Ishikawa (cell line): ENCODE data around the gene SCN4B.

Experiments used
- CEBPB ChIP-seq: IDR thresholded peaks from 2 replicates; pipeline ENCODE4 v1.6.1; 2012
- CREB1 ChIP-seq: IDR thresholded peaks from 2 replicates; pipeline ENCODE4 v1.6.1; 2012; ENCODE audit warnings: low read depth
- EGR1 ChIP-seq: IDR thresholded peaks from 2 replicates; pipeline ENCODE4 v1.6.1; 2012
- EP300 ChIP-seq: IDR thresholded peaks from 2 replicates; pipeline ENCODE4 v1.6.1; 2012; ENCODE audit warnings: borderline replicate concordance
- FOXM1 ChIP-seq: IDR thresholded peaks from 2 replicates; pipeline ENCODE4 v1.6.1; 2012; ENCODE audit warnings: low read depth, borderline replicate concordance
- MAX ChIP-seq: IDR thresholded peaks from 2 replicates; pipeline ENCODE4 v1.6.1; 2012
- NFIC ChIP-seq: IDR thresholded peaks from 2 replicates; pipeline ENCODE4 v1.6.1; 2012
- RAD21 ChIP-seq: IDR thresholded peaks from 2 replicates; pipeline ENCODE4 v1.6.1; 2012; ENCODE audit warnings: low read depth
- REST ChIP-seq: IDR thresholded peaks from 2 replicates; pipeline ENCODE4 v1.6.1; 2012; ENCODE audit warnings: low read depth, mild to moderate bottlenecking
- TAF1 ChIP-seq: IDR thresholded peaks from 2 replicates; pipeline ENCODE4 v1.6.1; 2012; ENCODE audit warnings: low read depth, mild to moderate bottlenecking
- TCF12 ChIP-seq: IDR thresholded peaks from 2 replicates; pipeline ENCODE4 v1.6.1; 2012; ENCODE audit warnings: low read depth
- TEAD4 ChIP-seq: IDR thresholded peaks from 2 replicates; pipeline ENCODE4 v1.6.1; 2012
- USF1 ChIP-seq: IDR thresholded peaks from 2 replicates; pipeline ENCODE4 v1.6.1; 2012
- YY1 ChIP-seq: IDR thresholded peaks from 2 replicates; pipeline ENCODE4 v1.6.1; 2012; ENCODE audit warnings: low read depth
- ZBTB7A ChIP-seq: IDR thresholded peaks from 2 replicates; pipeline ENCODE4 v1.6.1; 2012; ENCODE audit warnings: low read depth

Gene SCN4B

GRCh38 chr11:118153516-118153915 is 893 bp upstream of the SCN4B start:
- TF ChIP-seq CEBPB (no peak), RAD21 (no peak)

- TF ChIP-seq EGR1 (no peak), USF1 (no peak), MAX (no peak)
Observed at GRCh38 chr11:118152020-118152551, 537 bp downstream of the SCN4B start.

- TF ChIP-seq CREB1 (no peak), TCF12 (no peak), NFIC (no peak), TEAD4 (no peak), FOXM1 (no peak), EGR1 (no peak), CEBPB (no peak), RAD21 (no peak), ZBTB7A (no peak), YY1 (no peak), REST (no peak), MAX (no peak), USF1 (no peak), EP300 (no peak), TAF1 (no peak)
Observed at GRCh38 chr11:118151431-118151830, 1.2 kb downstream of the SCN4B start.

GRCh38 chr11:118149493-118149892 is 3.1 kb downstream of the SCN4B start:
- TF ChIP-seq MAX (no peak), TAF1 (no peak), CEBPB (no peak), REST (no peak), USF1 (no peak), CREB1 (no peak), TCF12 (no peak), FOXM1 (no peak), NFIC (no peak), RAD21 (no peak)

- no peak for TF ChIP-seq CEBPB
Observed at GRCh38 chr11:118148856-118149255, 3.8 kb downstream of the SCN4B start.

- no peak for TF ChIP-seq REST
Observed at GRCh38 chr11:118148240-118148639, 4.4 kb downstream of the SCN4B start.
